Measurements from ENCODE around the gene SURF1.
"Not testable (repeated sequence)": the region's sequence is repeated elsewhere in the genome, so short reads cannot be mapped to it uniquely, and the experiment has no call there.

Gene SURF1

DNA sequence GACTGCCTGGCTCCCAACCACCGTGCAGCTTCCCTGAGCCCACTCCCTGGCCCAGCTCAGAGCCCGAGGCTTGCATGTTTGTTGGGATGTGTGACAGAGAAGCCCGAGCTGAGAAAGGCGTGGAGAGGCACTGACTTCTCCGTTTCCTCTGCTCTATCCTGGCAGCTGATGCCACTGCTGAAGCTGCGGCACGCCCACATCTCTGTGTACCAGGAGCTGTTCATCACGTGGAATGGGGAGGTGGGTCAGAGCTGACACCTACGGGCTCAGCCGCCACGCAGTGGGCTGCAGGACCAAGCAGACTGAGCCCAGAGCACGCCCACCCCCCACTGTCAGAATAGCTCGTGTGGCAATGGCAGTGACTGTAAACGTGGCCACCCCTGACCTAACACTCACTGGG, 29.2 kb upstream of the SURF1 start:
- DNase-seq, result no peak

- DNase-seq, result no peak
Observed at GRCh38 chr9:133384736-133385321, 28.5 kb upstream of the SURF1 start.

- no peak for DNase-seq
Observed at GRCh38 chr9:133383438-133383837, 27.2 kb upstream of the SURF1 start.

DNA sequence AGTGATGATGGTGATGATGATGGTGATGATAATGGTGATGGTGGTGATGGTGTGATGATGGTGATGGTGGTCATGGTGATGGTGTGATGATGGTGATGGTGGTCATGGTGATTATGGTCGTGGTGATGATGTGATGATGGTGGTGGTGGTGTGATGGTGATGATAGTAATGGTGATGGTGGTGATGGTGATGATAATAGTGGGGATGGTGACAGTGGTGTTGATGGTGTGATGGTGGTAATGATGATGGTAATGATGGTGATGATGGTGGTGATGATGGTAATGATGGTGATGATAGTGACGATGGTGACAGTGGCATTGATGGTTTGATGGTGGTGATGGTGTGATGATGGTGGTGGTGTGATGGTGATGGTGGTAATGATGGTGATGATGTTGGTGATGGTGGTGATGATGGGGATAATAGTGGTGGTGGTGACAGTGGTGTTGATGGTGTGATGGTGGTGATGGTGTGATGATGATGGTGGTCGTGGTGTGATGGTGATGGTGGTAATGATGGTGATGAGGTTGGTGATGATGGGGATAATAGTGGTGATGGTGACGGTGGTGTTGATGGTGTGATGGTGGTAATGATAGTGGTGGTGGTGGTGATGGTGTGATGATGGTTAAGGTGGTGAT, 26.3 kb upstream of the SURF1 start:
- no peak for DNase-seq

DNA sequence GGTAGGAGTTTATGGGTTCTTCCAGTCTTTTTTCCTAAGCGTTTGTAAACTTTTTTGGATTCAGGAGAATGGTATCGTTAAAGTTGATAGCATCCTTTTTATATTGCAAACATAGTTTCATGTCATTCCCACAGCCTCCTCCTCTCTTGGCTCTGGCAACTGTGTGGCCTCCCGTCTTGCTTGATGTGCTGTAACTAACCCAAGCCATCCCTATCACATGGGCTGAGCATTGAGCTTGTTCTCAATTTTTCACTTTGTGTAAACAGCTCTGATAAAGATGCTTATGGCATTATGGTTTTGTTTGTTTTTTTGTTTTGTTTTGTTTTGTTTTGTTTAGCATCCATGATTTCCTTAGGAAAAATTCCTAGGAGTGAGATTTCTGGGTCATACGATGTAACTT, 24.4 kb upstream of the SURF1 start:
- no peak for DNase-seq

DNA sequence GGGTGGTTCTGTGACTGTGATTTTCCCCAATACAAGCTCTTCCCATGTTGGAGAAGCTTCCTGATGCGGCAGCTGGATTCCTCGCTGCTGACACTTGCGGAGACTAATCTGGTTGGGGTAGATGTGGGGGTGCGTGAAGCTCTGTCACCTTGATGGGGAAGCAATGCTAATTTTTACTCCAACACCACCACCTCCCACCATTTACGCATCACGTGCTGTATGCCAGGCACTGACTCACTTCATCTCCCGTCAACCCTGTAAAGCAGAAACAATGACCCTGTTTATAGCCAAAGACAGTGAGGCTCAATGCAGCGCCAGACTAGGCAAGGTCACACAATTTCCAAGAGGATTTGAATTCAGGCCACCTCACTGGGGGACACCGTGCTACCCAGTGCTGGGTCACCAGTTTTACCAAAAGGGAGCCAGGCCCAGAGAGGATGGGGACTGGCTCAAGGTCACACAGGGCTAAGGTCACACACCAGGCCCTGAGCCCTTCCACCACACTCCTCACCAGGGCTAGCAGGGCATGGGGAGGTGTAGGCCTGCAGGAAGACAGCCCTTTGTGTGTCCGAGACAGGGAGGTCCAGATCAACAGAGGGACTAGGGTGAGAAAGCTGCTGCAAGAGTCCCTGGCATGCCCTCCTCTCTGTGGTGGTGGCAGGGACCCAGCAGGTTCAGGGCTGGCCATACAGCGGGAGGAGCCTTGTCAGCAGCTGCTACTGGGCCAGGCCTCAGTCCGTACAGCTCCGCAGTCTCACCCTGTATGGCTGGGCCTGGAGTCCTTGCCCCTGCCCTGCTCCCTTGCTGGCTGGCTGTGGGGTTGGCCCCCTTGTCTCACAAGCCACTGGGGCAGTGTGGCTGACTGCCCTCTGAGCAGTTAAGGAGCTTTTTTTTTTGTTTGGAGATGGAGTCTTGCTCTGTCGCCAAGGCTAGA, 23.1 kb upstream of the SURF1 start:
- no peak for DNase-seq

DNA sequence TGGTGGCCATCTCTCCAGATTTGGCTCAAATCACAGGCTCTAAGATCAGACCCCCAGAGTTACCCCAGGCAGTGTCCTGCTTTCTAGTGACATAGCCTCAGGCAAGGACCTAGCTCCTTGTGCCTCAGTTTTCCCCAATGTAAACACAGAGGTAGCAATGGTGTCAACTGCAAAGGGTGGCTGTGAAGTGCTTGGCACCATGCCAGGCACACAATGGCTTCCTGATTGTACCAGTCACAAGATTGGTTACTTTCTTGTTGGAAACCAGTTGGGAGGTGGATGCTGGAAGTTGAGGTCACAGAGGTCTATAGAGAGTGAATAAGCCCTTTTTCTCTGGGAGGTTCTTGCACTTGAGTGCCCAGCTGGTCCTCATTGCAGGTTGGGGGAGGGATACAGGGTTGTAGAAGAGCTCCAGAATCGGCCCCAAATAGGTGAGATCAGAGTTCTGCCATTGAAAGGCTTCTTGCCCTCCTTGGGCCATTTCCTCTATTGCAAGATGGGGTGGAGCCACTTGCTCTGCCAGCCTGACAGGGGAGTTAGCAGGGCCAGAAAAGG, 22.2 kb upstream of the SURF1 start:
- DNase-seq, result no peak

DNA sequence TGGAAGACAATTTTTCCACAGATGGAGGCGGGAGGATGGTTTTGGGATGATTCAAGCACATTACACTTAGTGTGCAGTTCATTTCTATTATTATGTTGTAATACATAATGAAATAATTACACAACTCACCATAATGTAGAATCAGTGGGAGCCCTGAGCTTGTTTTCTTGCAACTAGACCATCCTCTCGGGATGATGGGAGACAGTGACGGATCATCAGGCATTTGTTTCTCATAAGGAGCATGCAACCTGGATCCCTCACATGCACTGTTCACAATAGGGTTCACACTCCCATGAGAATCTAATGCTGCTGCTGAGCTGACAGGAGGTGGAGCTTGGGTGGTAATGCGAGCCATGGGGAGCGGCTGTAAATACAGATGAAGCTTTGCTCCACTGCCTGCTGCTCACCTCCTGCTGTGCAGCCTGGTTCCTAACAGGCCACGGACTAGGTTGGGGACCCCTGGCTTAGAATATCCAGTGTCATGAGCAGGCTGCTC, 21.5 kb upstream of the SURF1 start:
- DNase-seq, result no peak

DNA sequence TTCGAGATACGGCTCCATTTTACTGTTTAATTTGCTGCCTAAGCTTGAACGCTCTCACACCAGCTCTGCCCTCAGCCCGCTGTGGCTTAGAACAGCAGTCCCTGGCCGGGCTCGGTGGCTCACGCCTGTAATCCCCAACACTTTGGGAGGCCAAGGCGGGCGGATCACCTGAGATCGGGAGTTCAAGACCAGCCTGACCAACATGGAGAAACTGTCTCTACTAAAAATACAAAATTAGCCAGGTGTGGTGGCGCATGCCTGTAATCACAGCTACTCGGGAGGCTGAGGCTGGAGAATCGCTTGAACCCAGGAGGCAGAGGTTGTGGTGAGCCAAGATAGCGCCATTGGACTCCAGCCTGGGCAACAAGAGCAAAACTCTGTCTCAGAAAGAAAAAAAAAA, 21.0 kb upstream of the SURF1 start:
- DNase-seq, result not testable (repeated sequence)

DNA sequence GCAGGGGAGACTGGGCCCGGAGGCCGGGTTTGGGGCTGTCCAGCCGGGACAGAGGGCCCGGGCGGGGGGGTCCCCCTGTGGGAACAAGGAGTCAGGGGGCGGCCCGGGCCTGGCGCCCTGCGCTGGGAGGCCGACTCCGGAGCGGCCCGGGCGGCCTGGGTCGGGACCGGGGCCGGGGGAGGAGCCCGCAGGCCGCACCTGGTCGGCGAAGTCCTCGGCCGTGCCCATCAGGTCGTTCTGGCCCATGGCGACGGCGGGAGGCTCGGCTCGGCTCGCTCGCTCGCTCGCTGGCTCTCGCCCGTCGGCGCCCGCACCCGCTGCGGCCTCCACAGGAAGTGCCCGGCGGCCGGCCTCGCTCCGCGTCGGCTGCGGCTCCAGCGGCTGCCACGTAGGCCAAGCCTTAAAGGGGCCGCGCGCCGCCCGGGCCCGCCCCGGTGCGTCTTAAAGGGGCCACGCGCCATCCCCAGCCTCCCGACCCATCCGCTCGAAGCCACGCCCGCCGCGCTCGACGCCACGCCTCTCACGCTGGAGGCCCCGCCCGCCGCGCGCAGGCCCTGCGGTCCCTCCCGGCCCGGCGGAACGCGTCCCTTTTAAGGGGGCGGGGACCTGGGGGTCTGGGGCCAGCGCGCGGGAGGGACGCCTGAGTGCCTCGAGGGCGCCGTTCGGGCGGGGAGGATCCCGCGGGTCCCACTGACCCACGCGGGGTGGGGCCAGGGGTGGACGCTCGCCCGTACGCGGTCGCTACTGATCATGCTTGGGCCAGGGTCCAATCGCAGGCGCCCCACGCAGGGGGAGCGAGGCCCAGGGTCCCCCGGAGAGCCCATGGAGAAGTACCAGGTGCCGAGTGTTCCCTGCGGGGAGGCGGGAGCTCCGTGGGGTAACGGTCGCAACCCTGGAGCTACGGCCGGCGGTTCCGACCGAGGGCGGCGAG, 19.7 kb upstream of the SURF1 start, which contains the start of the genes STKLD1 and SURF4:
Gene STKLD1 (plus strand): TSS at position 643 of the 931 bp plus-strand sequence. CDS start 108 bp downstream, at position 751.
Gene SURF4 (minus strand): TSS at position 337 of the 931 bp plus-strand sequence. CDS start 91 bp downstream, at position 246.
- DNase-seq, result peak; percentile 94

- peak; percentile 72 for DNase-seq
Observed at GRCh38 chr9:133375116-133375723, 18.9 kb upstream of the SURF1 start.

- DNase-seq, result no peak
Observed at GRCh38 chr9:133374612-133375115, 18.4 kb upstream of the SURF1 start.

DNA sequence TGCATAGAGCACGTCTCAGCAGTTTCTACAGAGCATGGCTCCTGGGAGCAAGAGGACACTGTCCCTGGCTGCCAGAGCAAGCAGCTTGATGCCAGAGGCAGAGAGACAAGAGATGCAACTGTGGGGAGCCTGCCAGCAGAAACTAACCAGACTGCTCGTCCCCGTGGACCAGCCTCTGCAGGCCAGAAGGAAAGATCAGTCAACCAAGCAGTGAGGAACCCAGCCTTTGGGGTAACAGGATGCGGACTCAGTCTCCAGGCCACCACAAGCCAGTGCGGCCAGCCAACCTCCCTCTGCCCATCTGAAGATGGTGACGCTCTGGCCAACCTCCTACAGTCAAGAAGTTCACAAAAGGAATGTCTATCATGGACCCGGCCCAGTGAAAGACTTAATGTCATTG, 15.9 kb upstream of the SURF1 start:
- DNase-seq, result no peak

DNA sequence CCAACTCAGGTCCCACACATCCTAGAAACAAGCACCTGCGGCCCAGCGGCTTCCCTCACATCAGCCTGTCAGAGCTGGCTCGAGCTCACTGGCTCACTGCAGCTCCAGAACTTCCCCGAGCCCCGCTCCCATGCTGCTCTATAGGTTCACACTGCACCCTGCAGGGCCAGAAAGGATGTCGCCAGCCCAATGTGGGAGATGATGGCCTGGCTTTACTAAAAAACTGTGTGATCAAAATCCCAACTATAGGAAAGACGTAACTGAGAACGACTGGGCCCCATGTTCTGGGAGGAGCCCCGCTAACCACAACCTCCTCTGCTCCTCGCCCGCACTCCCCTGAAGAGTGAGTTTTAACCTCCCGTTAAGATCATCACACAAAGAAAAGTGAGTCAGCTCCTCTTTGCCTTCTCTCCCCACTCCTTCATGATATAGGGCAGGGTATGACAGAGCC, 15.0 kb upstream of the SURF1 start:
- DNase-seq, result no peak

GRCh38 chr9:133370685-133371084, 14.4 kb upstream of the SURF1 start:
- no peak for DNase-seq

DNA sequence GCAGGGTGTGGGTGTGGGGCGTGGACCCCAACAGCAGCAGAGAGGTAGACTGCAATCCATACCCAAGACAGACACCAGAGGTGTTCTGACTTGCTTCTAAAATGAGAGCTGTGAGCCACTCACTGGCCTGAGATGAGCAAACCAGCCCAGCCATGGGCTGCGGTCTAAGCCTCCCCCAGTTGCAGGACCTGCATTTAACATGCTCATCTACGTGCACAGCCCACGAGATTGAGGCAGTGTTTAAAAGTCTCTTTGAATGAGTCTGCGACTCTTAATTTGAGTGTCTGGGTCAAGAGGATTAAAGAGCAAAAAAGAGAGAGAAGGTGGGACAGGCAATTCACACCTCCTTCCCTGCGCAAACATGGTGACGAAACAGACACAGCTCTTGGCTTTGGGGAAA, 13.6 kb upstream of the SURF1 start:
- DNase-seq, result no peak

DNA sequence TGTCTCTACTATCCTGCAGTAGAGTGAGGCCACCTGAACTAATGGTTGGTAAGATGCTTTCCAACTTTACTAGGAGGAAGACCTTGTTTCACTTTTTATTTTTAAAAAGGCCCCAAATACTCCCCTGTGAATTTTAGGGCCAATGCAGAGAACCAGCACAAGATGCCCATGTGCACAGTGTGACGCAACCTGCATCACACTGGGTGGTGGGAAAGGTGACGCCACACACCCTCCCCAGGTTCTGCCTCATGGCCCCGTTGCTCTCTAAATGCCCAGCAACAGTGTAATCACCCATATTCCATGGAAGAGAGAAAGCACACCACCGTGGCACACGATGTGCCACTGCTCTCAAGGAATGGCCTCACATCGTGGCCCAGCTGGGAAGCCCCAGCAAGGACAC, 13.1 kb upstream of the SURF1 start:
- DNase-seq, result no peak

GRCh38 chr9:133368249-133368881, 12.1 kb upstream of the SURF1 start:
- DNase-seq, result no peak

- DNase-seq, result no peak
Observed at GRCh38 chr9:133367778-133368177, 11.5 kb upstream of the SURF1 start.

- DNase-seq, result no peak
Observed at GRCh38 chr9:133367221-133367620, 10.9 kb upstream of the SURF1 start.

Measured in right kidney (tissue), 1 donor.